Esophagus squamous epithelium (tissue), 4 donors: Measurements from ENCODE around the gene GET4.

ENCODE experiments used
- CTCF ChIP-seq, 6 experiments: fragments of 450-650 bp in 4 of 6; fragments of 200-600 bp in 2 of 6; sonication (generic) in 2 of 6; IDR thresholded peaks; one replicate each; pipeline ENCODE4 v1.5.1; 2016 to 2019; ENCODE audit warnings: antibody characterized with exemption in 6 of 6, mild to moderate bottlenecking in 4 of 6, moderate library complexity in 4 of 6
- POLR2A ChIP-seq, 4 donors: fragments of 450-650 bp; IDR thresholded peaks; one replicate each; pipeline ENCODE4 v1.6.1; 2017; ENCODE audit warnings: antibody characterized with exemption in 4 of 4, mild to moderate bottlenecking in 4 of 4, moderate library complexity in 3 of 4

GRCh38 chr7:875051-875450 is 1.3 kb upstream of the GET4 start:
- TF ChIP-seq CTCF (IDR thresholded peaks at IDR 0.05) (no peak), POLR2A (IDR thresholded peaks at IDR 0.05) (no peak)
